RWPE1 (cell line): ENCODE measurements around the gene KCNQ1.
A peak's percentile ranks its signal among the peaks of the same experiment; 100 is the strongest.

Experiments
- CTCF ChIA-PET: fragments of 350-600 bp; sonication (Branson Sonifier 250); formaldehyde crosslinking; extraction: SDS; loops from one replicate; lab custom pipeline; 2021; lab: Yijun Ruan, JAX
- POLR2A ChIA-PET: fragments of 400-600 bp; formaldehyde crosslinking; extraction: SDS; loops from one replicate; lab custom pipeline; 2020; ENCODE audit warnings: antibody characterized with exemption; ENCODE audit not compliant: low non-redundant PET; lab: Yijun Ruan, JAX
- DNase-seq: peaks from one replicate; pipeline ENCODE4 v3.0.0; 2012; ENCODE audit warnings: low spot score
- H3K27ac ChIP-seq: fragments of 450-650 bp; 2 replicates; pipeline ENCODE4 v1.5.1; 2017
- CTCF ChIP-seq: fragments of 450-650 bp; conservative IDR thresholded peaks from 2 replicates; pipeline ENCODE4 v1.5.1; 2017; ENCODE audit warnings: low read depth, mild to moderate bottlenecking

Gene KCNQ1

DNA sequence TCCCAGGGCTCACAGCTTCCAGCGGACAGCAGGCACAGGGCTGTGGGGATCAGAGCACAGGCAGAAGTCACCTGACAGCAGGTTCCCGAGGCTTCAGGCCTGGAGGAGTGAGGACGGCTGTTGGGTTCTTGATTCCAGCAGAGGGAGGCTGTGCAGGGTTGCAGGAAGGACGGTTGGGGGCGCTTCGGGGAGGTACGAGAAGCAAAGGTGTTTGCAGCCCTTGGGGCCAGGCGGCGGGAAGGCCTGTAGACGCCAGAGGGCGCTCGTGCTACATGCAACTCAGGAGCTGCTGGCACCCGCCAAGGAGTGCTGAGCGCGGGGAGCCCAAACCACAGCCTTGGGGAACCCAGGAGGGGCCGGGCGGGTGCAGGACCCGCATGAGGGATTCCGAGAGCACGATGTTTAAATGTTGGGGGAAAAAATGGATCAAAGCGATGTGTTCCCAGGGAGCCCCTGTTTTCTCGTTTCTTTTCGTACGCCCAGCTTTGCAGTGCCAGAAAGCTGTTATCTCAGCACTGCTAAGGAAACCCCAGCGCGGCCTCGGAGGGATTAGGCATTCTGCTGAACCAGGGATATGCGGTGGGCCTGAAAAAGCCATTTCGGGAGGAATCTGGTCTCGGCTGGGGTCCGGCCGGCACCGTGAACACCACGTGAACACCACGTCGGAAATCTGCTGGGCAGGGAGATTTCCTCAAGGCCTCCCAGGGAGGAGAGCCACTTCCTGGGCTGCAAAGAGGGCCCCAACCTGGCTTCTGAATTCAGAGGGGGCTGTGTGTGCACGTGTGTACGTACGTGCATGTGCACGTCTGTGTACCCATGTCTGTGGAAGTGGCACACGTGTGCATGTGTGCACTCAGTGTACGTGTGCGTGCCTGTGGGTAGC is 88.1 kb downstream of the KCNQ1 start:
- H3K27ac ChIP-seq = peak overlapping the region; percentile 78
- peak; percentile 98 for TF ChIP-seq CTCF
- DNase-seq = peak; percentile 74
- CTCF ChIA-PET = interaction anchor here (0.5 to 5.3 kb wide), 35 partner anchors 8 to 559 kb away, joined by 3 to 324 read pairs (median 3); partner anchors contain the start of genes CDKN1C, PHLDA2 and TRPM5
- POLR2A ChIA-PET = interaction anchor here (1.0 kb wide), 1 partner anchor 370 kb away, joined by 3 read pairs; a partner anchor contains a TSS

DNA sequence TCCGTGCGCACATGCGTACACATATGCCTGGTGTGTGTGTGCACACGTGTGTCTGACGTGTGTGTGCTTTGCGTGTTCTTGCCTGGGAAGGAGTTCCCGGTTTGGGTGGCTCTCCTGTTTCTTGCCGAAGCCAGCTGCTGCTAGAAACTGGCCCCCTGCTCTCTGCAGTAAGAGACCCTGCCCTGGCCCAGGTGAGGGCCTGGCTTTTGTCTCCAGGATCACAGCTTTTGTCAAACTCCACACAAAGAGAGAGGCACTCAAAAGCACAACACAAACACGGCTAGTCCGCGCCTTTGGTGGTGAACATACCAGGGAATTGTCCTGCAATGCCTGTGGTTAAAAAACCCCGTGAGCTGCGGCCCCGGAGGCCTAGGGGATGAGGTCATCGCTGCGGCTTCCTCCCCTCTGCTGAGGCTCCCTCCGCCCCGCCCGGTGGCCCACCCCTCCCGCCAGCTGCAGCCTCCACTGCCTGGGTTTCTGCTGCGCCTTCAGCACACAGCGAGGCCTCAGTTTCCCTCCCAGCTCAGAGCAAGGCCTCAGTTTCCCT is 88.9 kb downstream of the KCNQ1 start:
- peak; percentile 90 for DNase-seq
- peak overlapping the region; percentile 78 for H3K27ac ChIP-seq
- POLR2A ChIA-PET = interaction anchor here (0.6 to 0.8 kb wide), 3 partner anchors 79 to 354 kb away, joined by 3 read pairs; no protein-coding TSS in a partner anchor
- CTCF ChIA-PET = interaction anchor here (0.6 to 5.3 kb wide), 15 partner anchors 9 to 542 kb away, joined by 3 to 324 read pairs (median 6); partner anchors contain the start of gene CDKN1C
- no peak for TF ChIP-seq CTCF

- peak overlapping the region; percentile 78 for H3K27ac ChIP-seq
- DNase-seq = peak; percentile 85
- no peak for TF ChIP-seq CTCF
- ChIA-PET CTCF (interaction anchor here (0.6 to 5.3 kb wide), 8 partner anchors 13 to 378 kb away, joined by 3 to 324 read pairs (median 7); partner anchors contain the start of gene CDKN1C), POLR2A (interaction anchor here (0.6 to 0.8 kb wide), 4 partner anchors 79 to 354 kb away, joined by 3 read pairs; no protein-coding TSS in a partner anchor)
Measured at GRCh38 chr11:2534134-2534956, 89.5 kb downstream of the KCNQ1 start.

GRCh38 chr11:2534957-2535672 is 90.3 kb downstream of the KCNQ1 start:
- ChIA-PET POLR2A (interaction anchor here (0.8 kb wide), 1 partner anchor 243 kb away, joined by 3 read pairs; no protein-coding TSS in a partner anchor), CTCF (interaction anchor here (0.7 to 5.3 kb wide), 3 partner anchors 115 to 355 kb away, joined by 3 to 324 read pairs (median 4); partner anchors contain the start of gene CDKN1C)
- DNase-seq = no peak
- peak overlapping the region; percentile 78; the same call in 1 of the 2 replicates for H3K27ac ChIP-seq
- TF ChIP-seq CTCF = no peak

- no peak for DNase-seq
- no peak for TF ChIP-seq CTCF
- ChIA-PET CTCF (interaction anchor here (0.7 to 5.3 kb wide), 3 partner anchors 116 to 354 kb away, joined by 3 to 324 read pairs (median 4); partner anchors contain the start of gene CDKN1C), POLR2A (no interaction called here)
- H3K27ac ChIP-seq = no peak overlapping the region
Measured at GRCh38 chr11:2535673-2536439, 91.0 kb downstream of the KCNQ1 start.
